Mucosa of stomach (tissue), 1 donor: ENCODE measurements around the gene THYN1.

ENCODE experiments used
- H3K27me3 ChIP-seq: one replicate; pipeline ENCODE4 v1.7.0; 2013; ENCODE audit warnings: mild to moderate bottlenecking, low read length; ENCODE audit not compliant: control insufficient read depth, insufficient read depth
- H3K36me3 ChIP-seq: one replicate; pipeline ENCODE4 v1.7.0; 2013; ENCODE audit warnings: low read length; ENCODE audit not compliant: control insufficient read depth, insufficient read depth
- H3K4me1 ChIP-seq: one replicate; pipeline ENCODE4 v1.7.0; 2013; ENCODE audit warnings: mild to moderate bottlenecking, low read length; ENCODE audit not compliant: control insufficient read depth, insufficient read depth
- H3K4me3 ChIP-seq: one replicate; pipeline ENCODE4 v1.7.0; 2013; ENCODE audit warnings: low read length
- H3K9ac ChIP-seq: one replicate; pipeline ENCODE4 v1.7.0; 2013; ENCODE audit warnings: mild to moderate bottlenecking, low read length, moderate library complexity
- H3K9me3 ChIP-seq: one replicate; pipeline ENCODE4 v1.7.0; 2013; ENCODE audit warnings: mild to moderate bottlenecking, low read length, moderate library complexity; ENCODE audit not compliant: control insufficient read depth
- donor health status: Pancreatic carcinoma.

The THYN1 gene

DNA sequence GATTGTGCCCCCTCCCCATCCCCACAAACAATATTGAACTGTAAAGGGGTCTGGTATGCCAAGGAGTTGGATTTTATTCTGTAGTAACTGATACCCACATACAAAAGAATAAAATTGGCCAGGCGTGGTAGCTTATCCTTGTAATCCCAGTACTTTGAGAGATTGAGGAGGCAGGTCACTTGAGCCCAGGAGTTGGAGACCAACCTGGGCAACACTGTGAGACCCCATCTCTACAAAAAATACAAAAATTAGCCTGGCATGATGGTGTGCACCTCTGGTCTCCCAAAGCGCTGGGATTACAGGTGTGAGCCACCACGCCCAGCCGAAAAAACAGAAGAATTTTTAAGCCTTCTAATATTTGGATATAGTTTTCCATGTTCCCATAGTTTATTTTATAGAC is 18.8 kb upstream of the THYN1 start:
- Histone ChIP-seq H3K4me3 (no peak overlapping the region), H3K27me3 (peaks cover 56% of the 10 kb centered on the region), H3K36me3 (no peaks in the 10 kb centered on the region), H3K4me1 (peaks cover 14% of the 10 kb centered on the region), H3K9ac (no peak overlapping the region), H3K9me3 (no peaks in the 10 kb centered on the region)

- H3K4me1 ChIP-seq = peaks cover 9% of the 10 kb centered on the region
- H3K9me3 ChIP-seq = no peaks in the 10 kb centered on the region
- H3K27me3 ChIP-seq = peaks cover 39% of the 10 kb centered on the region
- no peak overlapping the region for H3K4me3 ChIP-seq
- H3K36me3 ChIP-seq = no peaks in the 10 kb centered on the region
- H3K9ac ChIP-seq = no peak overlapping the region
Measured at GRCh38 chr11:134270250-134270714, 17.1 kb upstream of the THYN1 start.

DNA sequence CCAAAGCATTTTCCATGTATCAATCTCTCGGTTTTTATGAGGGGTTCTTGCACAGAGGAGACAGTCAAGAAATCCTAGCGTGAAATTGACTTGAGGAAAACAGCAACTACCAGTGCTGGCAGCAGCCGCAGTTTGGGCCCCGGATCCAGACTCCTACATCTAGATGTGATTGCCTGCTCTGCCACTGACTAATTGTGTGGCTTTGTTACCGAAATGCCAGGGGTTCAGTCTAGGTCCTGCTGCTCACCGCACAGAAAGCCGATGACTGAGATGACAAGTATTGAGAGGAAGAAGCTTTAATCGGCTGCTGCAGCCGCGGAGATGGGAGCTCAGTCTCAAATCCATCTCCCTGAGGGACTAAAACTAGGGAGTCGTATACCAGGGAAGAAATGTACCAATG is 14.8 kb upstream of the THYN1 start:
- H3K9ac ChIP-seq = no peak overlapping the region
- H3K27me3 ChIP-seq = peaks cover 17% of the 10 kb centered on the region
- H3K36me3 ChIP-seq = no peaks in the 10 kb centered on the region
- peaks cover 9% of the 10 kb centered on the region for H3K4me1 ChIP-seq
- no peak overlapping the region for H3K4me3 ChIP-seq
- no peaks in the 10 kb centered on the region for H3K9me3 ChIP-seq

- Histone ChIP-seq H3K27me3 (peaks cover 12% of the 10 kb centered on the region), H3K36me3 (no peaks in the 10 kb centered on the region), H3K9me3 (no peaks in the 10 kb centered on the region), H3K4me3 (no peak overlapping the region), H3K9ac (no peak overlapping the region), H3K4me1 (peaks cover 9% of the 10 kb centered on the region)
Measured at GRCh38 chr11:134267461-134267860, 14.3 kb upstream of the THYN1 start.

DNA sequence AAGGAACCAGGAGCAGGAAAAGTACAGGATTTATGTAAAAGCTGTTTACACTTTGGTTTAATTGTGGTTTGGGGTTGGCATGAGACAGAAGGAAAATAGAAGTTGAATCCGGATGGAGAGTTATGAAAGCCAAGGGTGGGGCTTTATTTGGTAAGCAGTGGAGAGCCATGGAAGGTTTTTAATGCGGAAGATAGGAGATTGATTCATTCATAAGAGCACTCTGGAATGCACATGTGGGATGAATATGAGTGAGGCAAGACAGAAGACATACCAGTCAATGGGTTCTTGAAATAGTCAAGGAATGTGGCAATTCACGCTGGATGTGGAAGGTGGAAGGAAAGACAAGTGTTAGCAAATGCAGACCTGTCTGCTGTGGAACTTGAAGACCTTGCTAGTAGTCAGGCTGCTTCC is 13.7 kb upstream of the THYN1 start:
- H3K9me3 ChIP-seq = no peaks in the 10 kb centered on the region
- H3K4me1 ChIP-seq = peaks cover 9% of the 10 kb centered on the region
- peaks cover 11% of the 10 kb centered on the region for H3K27me3 ChIP-seq
- no peak overlapping the region for H3K4me3 ChIP-seq
- H3K36me3 ChIP-seq = no peaks in the 10 kb centered on the region
- H3K9ac ChIP-seq = no peak overlapping the region

DNA sequence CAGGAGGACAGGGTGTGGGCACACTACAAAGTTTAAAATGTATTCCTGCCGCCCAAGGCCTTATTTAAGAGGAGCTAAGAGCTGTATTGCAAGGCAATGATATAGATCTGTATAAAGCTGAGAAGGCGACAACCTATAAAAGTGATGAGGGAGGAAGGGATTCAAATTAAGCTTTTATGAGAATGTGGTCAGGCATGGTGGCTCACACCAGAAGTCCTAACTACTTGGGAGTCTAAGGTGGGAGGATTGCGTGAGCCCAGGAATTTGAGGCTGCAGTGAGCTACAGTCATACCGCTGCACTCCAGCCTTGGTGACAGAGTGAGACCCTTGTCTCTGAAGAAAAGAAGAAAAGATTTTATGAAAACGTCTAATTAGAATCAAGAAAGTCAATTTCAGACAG is 13.3 kb upstream of the THYN1 start:
- Histone ChIP-seq H3K9me3 (no peaks in the 10 kb centered on the region), H3K4me3 (no peak overlapping the region), H3K27me3 (peaks cover 7% of the 10 kb centered on the region), H3K4me1 (peaks cover 9% of the 10 kb centered on the region), H3K9ac (no peak overlapping the region), H3K36me3 (no peaks in the 10 kb centered on the region)

- no peak overlapping the region for H3K9ac ChIP-seq
- H3K27me3 ChIP-seq = no peaks in the 10 kb centered on the region
- H3K36me3 ChIP-seq = no peaks in the 10 kb centered on the region
- H3K4me1 ChIP-seq = peaks cover 9% of the 10 kb centered on the region
- no peaks in the 10 kb centered on the region for H3K9me3 ChIP-seq
- no peak overlapping the region for H3K4me3 ChIP-seq
Measured at GRCh38 chr11:134264966-134265764, 12.0 kb upstream of the THYN1 start.

DNA sequence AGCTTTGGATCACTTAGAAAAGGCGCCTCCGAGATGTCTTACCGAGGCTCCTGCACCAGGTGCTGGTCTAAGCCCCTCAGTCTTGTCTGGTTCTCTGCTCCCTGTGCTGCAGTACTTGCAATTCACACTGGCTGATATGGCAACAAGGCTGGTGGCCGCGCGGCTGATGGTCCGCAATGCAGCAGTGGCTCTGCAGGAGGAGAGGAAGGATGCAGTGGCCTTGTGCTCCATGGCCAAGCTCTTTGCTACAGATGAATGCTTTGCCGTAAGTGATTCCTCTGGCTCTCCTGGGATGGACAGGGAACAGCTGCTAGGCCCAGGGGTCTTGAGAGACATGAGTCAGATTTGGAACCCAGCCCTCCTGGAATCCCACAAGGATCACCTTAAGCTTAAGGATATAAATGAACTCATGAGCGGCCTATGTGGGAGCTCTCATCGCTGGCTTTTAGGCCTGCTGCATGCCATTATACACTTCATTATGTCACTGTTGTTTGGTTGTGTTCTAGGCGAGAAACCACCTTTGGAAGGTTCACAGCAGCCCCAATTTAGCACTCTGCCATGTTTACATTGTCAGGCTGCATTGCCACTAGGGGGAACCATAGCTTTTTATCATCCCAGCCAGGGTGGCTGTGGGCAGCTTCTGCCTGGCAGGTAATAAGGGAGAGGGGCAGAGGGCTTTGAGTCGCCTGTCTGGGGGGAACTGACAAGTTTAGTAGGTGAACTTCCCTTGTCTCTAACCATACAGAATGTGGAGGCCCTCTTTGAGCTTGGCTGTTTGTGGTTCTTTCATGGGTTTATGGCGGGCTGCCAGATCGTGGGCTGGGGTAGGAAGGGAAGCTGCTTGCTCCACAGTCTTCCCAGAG is 8.7 kb upstream of the THYN1 start:
- Histone ChIP-seq H3K27me3 (no peaks in the 10 kb centered on the region), H3K36me3 (no peaks in the 10 kb centered on the region), H3K4me1 (peaks cover 5% of the 10 kb centered on the region), H3K9ac (no peak overlapping the region), H3K9me3 (no peaks in the 10 kb centered on the region), H3K4me3 (no peak overlapping the region)

DNA sequence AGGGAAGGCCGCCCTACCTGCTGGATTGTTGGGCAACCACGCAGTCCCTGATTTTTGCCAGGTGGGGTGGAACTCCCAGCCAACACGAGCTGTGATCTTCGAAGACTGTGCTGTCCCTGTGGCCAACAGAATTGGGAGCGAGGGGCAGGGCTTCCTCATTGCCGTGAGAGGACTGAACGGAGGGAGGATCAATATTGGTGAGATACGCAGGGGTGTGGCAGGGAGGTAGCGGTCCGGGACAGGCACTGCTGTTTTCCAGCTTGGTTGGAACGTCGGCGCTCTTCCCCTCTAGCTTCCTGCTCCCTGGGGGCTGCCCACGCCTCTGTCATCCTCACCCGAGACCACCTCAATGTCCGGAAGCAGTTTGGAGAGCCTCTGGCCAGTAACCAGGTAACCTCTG is 7.8 kb upstream of the THYN1 start:
- H3K36me3 ChIP-seq = no peaks in the 10 kb centered on the region
- no peak overlapping the region for H3K4me3 ChIP-seq
- H3K9ac ChIP-seq = no peak overlapping the region
- H3K4me1 ChIP-seq = no peaks in the 10 kb centered on the region
- no peaks in the 10 kb centered on the region for H3K9me3 ChIP-seq
- no peaks in the 10 kb centered on the region for H3K27me3 ChIP-seq

- Histone ChIP-seq H3K9me3 (no peaks in the 10 kb centered on the region), H3K9ac (no peak overlapping the region), H3K27me3 (no peaks in the 10 kb centered on the region), H3K4me3 (no peak overlapping the region), H3K4me1 (no peaks in the 10 kb centered on the region), H3K36me3 (no peaks in the 10 kb centered on the region)
Measured at GRCh38 chr11:134260503-134260902, 7.4 kb upstream of the THYN1 start.

DNA sequence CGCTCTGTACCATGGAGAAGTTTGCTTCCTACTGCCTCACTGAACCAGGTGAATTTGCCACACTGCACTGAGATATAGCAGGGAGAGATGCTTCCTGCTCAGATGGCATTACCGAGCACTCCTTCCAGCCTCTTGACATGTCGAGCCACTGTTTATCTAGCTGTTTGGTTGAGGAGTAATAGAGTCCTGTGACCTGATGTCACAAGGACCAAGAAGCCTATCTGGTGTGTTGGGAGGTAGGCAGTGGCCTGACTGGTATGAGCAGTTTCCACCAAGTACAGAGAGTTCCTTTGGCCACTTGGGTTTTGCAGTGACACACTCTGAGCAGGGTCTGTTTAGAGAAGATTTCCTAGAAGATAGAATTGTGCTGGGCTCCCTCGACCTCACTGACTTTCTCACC is 5.4 kb upstream of the THYN1 start:
- no peaks in the 10 kb centered on the region for H3K9me3 ChIP-seq
- no peak overlapping the region for H3K4me3 ChIP-seq
- no peaks in the 10 kb centered on the region for H3K27me3 ChIP-seq
- no peak overlapping the region for H3K9ac ChIP-seq
- H3K36me3 ChIP-seq = no peaks in the 10 kb centered on the region
- H3K4me1 ChIP-seq = peaks cover 5% of the 10 kb centered on the region

- H3K4me3 ChIP-seq = no peak overlapping the region
- no peaks in the 10 kb centered on the region for H3K9me3 ChIP-seq
- no peaks in the 10 kb centered on the region for H3K36me3 ChIP-seq
- no peaks in the 10 kb centered on the region for H3K27me3 ChIP-seq
- H3K9ac ChIP-seq = no peak overlapping the region
- H3K4me1 ChIP-seq = peaks cover 8% of the 10 kb centered on the region
Measured at GRCh38 chr11:134257101-134257500, 3.9 kb upstream of the THYN1 start.
